ENCODE measurements around the gene CBL. TPM values are rescaled to one million over a fixed set of nuclear protein-coding genes. Genes with fewer than 3 reads are reported as not detected.
A peak's percentile ranks its signal among the peaks of the same experiment; 100 is the strongest.

CBL gene
- total RNA-seq, 1 donor from 2014 or later, result 27.8 TPM

DNA sequence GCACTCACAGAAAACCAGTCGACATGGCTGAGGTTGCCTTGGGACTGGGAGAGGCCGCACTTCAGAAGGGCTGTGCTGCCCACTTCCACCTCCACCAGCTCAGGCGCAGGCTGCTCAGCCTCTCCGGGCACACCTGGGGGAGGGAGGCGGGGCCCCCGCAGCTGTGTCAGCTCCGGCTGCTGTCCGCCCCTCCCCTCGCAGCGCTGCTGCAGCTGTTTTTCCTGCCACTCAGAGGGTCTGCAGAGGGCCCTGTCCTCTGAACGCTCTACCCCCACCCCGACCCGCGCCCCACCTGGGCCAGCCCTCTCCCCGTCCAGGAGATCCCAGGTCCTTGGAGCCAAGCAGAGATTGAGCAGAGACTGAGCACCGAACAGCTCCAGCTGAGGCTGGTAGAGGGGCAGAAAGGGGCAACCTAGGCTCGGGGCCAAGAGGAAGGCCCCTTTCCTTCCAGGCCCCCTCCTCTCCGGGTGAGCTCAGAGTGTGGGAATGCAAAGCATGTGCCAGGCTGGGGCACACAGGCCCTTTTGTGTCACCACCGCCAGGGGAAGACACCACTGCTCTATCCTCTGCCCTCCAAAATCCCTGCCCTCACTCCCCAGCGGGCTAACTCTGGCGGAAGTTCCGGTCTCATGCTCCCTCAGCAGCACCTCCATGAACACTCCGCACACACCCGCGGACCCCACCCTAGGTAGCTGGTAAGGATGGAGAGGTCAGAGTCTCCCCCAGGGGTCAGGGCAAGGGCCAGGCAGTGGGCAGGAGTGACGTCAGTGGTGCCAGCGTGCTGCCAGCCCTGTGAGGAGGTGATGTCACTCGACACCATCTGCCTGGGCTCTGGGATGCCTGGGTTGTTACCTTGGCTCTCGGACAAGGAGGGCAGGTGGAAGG, 109.2 kb downstream of the CBL start:
- POLR2A ChIA-PET, result interaction anchor here (1.5 kb wide), 1 partner anchor 146 kb away, joined by 3 read pairs; no protein-coding TSS in a partner anchor
- TF ChIP-seq, protein P1, sequence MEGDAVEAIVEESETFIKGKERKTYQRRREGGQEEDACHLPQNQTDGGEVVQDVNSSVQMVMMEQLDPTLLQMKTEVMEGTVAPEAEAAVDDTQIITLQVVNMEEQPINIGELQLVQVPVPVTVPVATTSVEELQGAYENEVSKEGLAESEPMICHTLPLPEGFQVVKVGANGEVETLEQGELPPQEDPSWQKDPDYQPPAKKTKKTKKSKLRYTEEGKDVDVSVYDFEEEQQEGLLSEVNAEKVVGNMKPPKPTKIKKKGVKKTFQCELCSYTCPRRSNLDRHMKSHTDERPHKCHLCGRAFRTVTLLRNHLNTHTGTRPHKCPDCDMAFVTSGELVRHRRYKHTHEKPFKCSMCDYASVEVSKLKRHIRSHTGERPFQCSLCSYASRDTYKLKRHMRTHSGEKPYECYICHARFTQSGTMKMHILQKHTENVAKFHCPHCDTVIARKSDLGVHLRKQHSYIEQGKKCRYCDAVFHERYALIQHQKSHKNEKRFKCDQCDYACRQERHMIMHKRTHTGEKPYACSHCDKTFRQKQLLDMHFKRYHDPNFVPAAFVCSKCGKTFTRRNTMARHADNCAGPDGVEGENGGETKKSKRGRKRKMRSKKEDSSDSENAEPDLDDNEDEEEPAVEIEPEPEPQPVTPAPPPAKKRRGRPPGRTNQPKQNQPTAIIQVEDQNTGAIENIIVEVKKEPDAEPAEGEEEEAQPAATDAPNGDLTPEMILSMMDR (IDR thresholded peaks at IDR 0.05), result no peak
- CTCF ChIA-PET, result interaction anchor here (1.1 to 1.6 kb wide), 3 partner anchors 8 to 23 kb away, joined by 3 read pairs; no protein-coding TSS in a partner anchor
- H3K4me3 Mint-ChIP-seq, result peak overlapping the region; percentile 73
- H3K36me3 Mint-ChIP-seq (ENCODE audit: low read depth), result no peaks in the 10 kb centered on the region
- peaks cover 26% of the 10 kb centered on the region for H3K27me3 Mint-ChIP-seq
- DNase-seq, result no peak
- intact Hi-C loops (cut with micrococcal nuclease), result loop anchor here (1.0 to 5.0 kb wide), 3 partner anchors 8 to 318 kb away; partner anchors contain the start of genes CENATAC and RNF26
- H3K9me3 Mint-ChIP-seq, result no peaks in the 10 kb centered on the region
- peak; percentile 75 for ATAC-seq (ENCODE audit: low read depth)
- H3K4me1 Mint-ChIP-seq, result peaks cover 39% of the 10 kb centered on the region
- no peak overlapping the region for H3K27ac Mint-ChIP-seq

DNA sequence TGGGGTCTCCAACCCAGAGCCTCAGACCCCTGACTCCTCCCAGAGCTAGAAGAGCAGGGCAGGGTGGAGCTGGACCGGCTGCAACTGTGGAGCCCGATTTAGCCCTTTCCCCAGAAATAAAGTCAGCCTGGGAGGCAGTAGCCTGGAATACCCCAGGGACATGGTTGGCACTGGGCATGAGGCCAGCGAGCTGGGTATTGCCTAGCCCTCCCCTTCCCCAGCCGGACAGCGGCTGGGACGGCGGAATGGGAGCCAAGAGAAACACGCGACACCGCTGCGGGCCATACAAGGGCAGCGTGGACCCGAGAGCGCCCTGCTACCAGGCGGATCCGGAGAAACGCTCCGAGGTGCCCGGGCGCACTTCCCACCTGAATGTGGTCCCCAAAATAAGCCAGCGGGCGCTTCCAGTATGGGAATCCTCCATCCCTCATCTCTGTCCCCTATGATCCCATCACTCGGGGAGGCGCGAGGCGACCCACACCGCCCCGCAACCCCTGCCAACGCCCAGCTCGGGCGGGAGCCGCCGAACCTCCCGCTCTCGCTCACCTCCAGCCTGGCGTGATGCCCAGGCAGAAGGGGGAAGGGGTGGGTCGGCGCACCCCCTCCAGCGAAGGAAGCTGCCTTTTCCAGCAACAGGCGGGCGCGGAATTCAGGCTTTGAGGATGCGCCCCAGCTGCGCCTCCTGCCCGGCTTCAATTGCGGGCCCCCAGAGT, 110.0 kb downstream of the CBL start:
- ATAC-seq (ENCODE audit: low read depth) (no peak), DNase-seq (no peak)
- POLR2A ChIA-PET, result interaction anchor here (0.8 to 1.5 kb wide), 2 partner anchors 22 to 147 kb away, joined by 3 read pairs; no protein-coding TSS in a partner anchor
- Mint-ChIP-seq H3K4me3 (peak overlapping the region; percentile 73), H3K4me1 (peaks cover 39% of the 10 kb centered on the region), H3K9me3 (no peaks in the 10 kb centered on the region), H3K27ac (no peak overlapping the region), H3K27me3 (peaks cover 26% of the 10 kb centered on the region), H3K36me3 (ENCODE audit: low read depth) (no peaks in the 10 kb centered on the region)
- CTCF ChIA-PET, result interaction anchor here (1.6 kb wide), 1 partner anchor 22 kb away, joined by 3 read pairs; no protein-coding TSS in a partner anchor
- TF ChIP-seq, protein P1 (IDR thresholded peaks at IDR 0.05), result no peak
- intact Hi-C loops (cut with micrococcal nuclease), result loop anchor here (5.0 kb wide), 1 partner anchor 319 kb away; the partner anchor contains the start of gene CENATAC

DNA sequence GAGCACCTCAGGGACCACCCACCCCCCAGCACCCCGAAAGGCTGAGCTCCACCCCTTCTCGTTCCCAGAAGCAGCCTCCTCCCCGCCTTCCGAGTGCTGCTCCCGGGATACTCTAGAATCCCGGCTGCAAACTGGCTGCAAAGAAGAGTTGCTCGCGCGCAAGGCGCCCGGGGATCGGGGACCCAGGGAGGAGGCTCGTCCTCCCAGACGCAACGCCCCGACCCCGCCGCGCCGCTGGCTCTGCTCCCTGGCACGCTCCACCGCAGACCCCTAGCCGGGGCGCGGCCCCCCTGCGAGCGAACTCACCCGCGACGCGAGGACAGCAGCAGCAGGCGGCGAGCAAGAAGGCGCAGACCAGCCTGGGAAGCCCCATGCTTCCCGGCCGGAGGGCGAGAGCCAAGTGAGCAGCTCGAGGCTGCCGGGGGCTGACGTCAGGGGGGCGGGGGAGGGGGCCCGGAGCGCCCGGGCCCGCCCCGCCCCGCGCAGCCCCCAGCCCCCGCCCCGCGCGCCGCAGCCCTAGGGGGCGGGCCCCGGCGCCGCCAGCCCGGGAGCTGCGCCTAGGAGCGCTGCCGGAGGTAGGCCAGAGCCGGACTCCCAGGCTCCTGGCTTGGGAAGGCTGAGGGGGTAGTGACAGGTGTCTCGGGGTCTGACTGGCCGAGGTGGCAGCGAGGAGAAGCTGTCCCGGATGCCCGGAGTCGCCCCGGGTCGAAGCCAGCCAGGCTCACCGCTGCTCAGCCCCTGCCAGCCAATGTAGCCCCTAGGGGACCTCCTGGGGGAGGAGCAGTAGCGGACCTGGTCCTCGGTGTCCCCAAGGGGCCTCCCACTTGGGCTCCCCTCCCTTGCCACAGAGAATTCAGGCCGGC, 110.8 kb downstream of the CBL start, which contains the start of gene MCAM:
Gene MCAM, minus strand, starts transcription at position 402 of the 863 bp plus-strand sequence. Its CDS starts 29 bp downstream, at position 373.
- no peak for ATAC-seq (ENCODE audit: low read depth)
- H3K4me1 Mint-ChIP-seq, result peaks cover 46% of the 10 kb centered on the region
- H3K27me3 Mint-ChIP-seq, result peaks cover 26% of the 10 kb centered on the region
- intact Hi-C loops (cut with micrococcal nuclease), result loop anchor here (5.0 kb wide), 1 partner anchor 320 kb away; the partner anchor contains the start of gene CENATAC
- POLR2A ChIA-PET, result interaction anchor here (0.5 to 0.8 kb wide), 2 partner anchors 21 to 215 kb away, joined by 3 to 9 read pairs; no protein-coding TSS in a partner anchor
- H3K27ac Mint-ChIP-seq, result no peak within 1 kb of the TSS
- H3K9me3 Mint-ChIP-seq, result no peaks in the 10 kb centered on the region
- CTCF ChIA-PET, result no interaction called here
- H3K36me3 Mint-ChIP-seq (ENCODE audit: low read depth), result no peaks in the 10 kb centered on the region
- TF ChIP-seq, protein P1 (IDR thresholded peaks at IDR 0.05), result no peak
- peak within 1 kb of the TSS; percentile 73 for H3K4me3 Mint-ChIP-seq
- no peak for DNase-seq

DNA sequence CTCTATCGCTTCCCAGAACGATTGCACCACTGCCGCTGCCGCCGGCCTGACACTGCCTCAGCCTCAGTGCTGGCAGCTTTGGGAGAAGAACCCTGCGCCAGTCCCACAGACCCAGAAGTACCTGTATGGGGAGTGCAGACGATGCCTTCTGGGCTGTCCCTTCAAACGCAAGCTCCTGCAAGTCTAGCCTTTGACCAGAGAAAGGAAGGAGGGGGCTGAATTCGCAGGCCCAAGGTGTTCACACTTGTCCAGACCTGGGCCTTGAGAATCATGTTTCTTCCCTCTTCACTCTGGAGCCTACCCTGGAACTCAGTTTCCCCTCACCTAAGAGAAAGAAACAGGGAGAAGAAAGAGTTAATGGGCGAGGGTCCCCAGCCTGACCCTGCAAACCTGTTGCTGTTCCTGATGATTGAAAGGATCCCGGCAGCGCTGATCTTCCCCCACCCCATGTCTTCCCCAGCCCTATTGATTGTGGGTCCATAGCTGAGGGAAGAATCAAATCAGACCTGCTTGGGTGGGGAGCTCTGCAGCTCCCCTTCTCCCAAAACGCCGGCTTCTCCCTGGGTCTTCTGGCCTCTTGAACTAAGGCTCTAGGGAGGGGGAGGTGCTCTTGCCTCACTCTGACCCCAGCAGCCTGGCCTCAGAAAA, 111.6 kb downstream of the CBL start:
- TF ChIP-seq, protein P1 (IDR thresholded peaks at IDR 0.05), result no peak
- Mint-ChIP-seq H3K4me3 (no peak overlapping the region), H3K9me3 (no peaks in the 10 kb centered on the region), H3K27me3 (peaks cover 22% of the 10 kb centered on the region), H3K4me1 (peaks cover 51% of the 10 kb centered on the region), H3K36me3 (ENCODE audit: low read depth) (no peaks in the 10 kb centered on the region), H3K27ac (no peak overlapping the region)
- intact Hi-C loops (cut with micrococcal nuclease), result loop anchor here (5.0 kb wide), 1 partner anchor 320 kb away; the partner anchor contains the start of gene CENATAC
- POLR2A ChIA-PET, result interaction anchor here (0.5 to 0.9 kb wide), 2 partner anchors 215 to 252 kb away, joined by 3 to 9 read pairs; no protein-coding TSS in a partner anchor
- CTCF ChIA-PET, result no interaction called here
- DNase-seq (no peak), ATAC-seq (ENCODE audit: low read depth) (no peak)
